ENCODE results near the gene UNC119. TPM values are rescaled to one million over a fixed set of nuclear protein-coding genes. Genes with fewer than 3 reads are reported as not detected.

Gene UNC119
- polyA plus RNA-seq, 1 donor (not counting 4 experiments of a cell fraction or from before 2014, with no cell fraction given) = 60.0 TPM

DNA sequence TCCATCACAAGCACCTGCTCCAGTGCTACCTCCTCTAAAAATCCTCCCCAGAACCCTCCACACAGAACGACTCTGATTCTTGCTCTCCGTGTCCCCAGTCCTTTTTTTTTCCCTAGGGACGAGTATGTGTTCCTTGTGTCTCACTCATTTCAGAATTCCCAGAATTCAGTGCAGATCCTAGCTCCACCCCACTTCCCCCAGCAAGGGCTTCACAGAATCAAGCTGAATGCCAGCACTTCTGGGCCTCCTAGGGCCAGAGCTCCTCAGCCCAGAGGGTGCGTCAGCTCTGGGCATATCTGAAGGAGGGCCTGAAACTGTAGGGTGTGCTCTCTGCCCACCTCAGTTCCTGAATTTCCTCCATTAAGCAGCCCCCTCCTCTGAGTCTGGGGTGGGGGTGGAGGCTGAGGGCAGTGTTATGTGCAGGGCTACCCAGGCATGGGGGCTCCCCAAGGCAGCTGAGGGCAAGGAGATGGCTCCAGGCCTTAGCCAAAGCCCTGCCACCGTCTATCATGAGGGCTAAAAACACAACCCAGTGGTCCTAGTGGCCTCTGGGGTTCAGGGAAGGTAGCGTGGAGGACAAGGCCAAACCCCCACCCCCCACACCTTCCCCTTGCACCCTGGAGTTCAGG lies 6.5 kb downstream of the UNC119 start:
- no peak for FAIRE-seq

DNA sequence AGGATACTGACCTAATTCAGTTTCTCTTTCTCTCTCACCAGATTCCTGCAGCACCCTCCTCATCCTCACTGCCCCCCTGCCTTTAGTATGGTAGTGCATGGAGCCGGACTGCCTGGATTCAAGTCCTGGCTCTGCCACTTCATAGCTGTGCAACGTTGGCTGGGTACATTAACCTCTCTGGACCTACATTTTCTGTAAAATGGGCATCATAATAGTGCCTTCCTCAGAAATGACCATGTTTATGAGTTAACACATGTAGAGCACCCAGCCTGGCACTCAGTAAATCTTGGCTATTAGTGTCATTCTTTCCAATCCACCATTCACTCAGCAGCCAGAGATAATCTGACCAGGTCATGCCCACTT lies 7.3 kb downstream of the UNC119 start:
- no peaks in the 10 kb centered on the region for H3K4me1 ChIP-seq (ENCODE audit: control insufficient read depth, extremely low read depth, insufficient read depth, low read length)
- no peaks in the 10 kb centered on the region for H3K9me1 ChIP-seq (ENCODE audit: control insufficient read depth, extremely low read depth, insufficient read depth, low read length)
- DNase-seq (ENCODE audit: low read depth, low spot score) (no peak), FAIRE-seq (no peak)
- dilution Hi-C loops (cut with MboI; ENCODE audit: extremely low pct_ligation_motif_present, low sequenced_read_pairs) = no loop called here
- no peak overlapping the region for H3K27ac ChIP-seq (ENCODE audit: control insufficient read depth, insufficient read depth, low read length)
- H3K9me3 ChIP-seq (ENCODE audit: control insufficient read depth, low read depth, low read length) = no peaks in the 10 kb centered on the region
- TF ChIP-seq, protein P1, sequence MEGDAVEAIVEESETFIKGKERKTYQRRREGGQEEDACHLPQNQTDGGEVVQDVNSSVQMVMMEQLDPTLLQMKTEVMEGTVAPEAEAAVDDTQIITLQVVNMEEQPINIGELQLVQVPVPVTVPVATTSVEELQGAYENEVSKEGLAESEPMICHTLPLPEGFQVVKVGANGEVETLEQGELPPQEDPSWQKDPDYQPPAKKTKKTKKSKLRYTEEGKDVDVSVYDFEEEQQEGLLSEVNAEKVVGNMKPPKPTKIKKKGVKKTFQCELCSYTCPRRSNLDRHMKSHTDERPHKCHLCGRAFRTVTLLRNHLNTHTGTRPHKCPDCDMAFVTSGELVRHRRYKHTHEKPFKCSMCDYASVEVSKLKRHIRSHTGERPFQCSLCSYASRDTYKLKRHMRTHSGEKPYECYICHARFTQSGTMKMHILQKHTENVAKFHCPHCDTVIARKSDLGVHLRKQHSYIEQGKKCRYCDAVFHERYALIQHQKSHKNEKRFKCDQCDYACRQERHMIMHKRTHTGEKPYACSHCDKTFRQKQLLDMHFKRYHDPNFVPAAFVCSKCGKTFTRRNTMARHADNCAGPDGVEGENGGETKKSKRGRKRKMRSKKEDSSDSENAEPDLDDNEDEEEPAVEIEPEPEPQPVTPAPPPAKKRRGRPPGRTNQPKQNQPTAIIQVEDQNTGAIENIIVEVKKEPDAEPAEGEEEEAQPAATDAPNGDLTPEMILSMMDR (optimal IDR thresholded peaks at IDR 0.05 in 1 of 3, IDR thresholded peaks at IDR 0.05 in 1 of 3, conservative IDR thresholded peaks at IDR 0.05 in 1 of 3; ENCODE audit: extremely low read depth in 1 of 3, insufficient read depth in 2 of 3, low read length in 3 of 3) = no peak
- no peak for TF ChIP-seq EZH2 (IDR thresholded peaks at IDR 0.05; ENCODE audit: low read length)
- H3K36me3 ChIP-seq (ENCODE audit: control insufficient read depth in 2 of 2, extremely low read depth in 1 of 2, insufficient read depth in 2 of 2, low read length in 2 of 2) = peaks cover 0 to 3% of the 10 kb centered on the region in 2 experiments
- no peak overlapping the region for H2AFZ ChIP-seq (ENCODE audit: control insufficient read depth, low read length)
- H4K20me1 ChIP-seq (ENCODE audit: control insufficient read depth, extremely low read depth, insufficient read depth, low read length) = no peaks in the 10 kb centered on the region
- H3K27me3 ChIP-seq (ENCODE audit: control insufficient read depth, extremely low read depth, insufficient read depth, low read length) = no peaks in the 10 kb centered on the region
- no peak overlapping the region for H3K4me3 ChIP-seq (ENCODE audit: control insufficient read depth in 2 of 3, extremely low read depth in 1 of 3, insufficient read depth in 2 of 3, low read depth in 1 of 3, low read length in 3 of 3)
- no peak overlapping the region for H3K4me2 ChIP-seq (ENCODE audit: control insufficient read depth, extremely low read depth, insufficient read depth, low read depth, low read length)
- no peaks in the 10 kb centered on the region for H3K79me2 ChIP-seq (ENCODE audit: control insufficient read depth, insufficient read depth, low read length)
- no peak overlapping the region for H3K9ac ChIP-seq (ENCODE audit: control insufficient read depth, extremely low read depth, insufficient read depth, low read length)

More for the DNA sequence above, 6.5 kb downstream of the UNC119 start:
- Histone ChIP-seq H3K27ac (ENCODE audit: control insufficient read depth, insufficient read depth, low read length) (no peak overlapping the region), H3K27me3 (ENCODE audit: control insufficient read depth, extremely low read depth, insufficient read depth, low read length) (no peaks in the 10 kb centered on the region), H2AFZ (ENCODE audit: control insufficient read depth, low read length) (no peak overlapping the region), H3K9me3 (ENCODE audit: control insufficient read depth, low read depth, low read length) (no peaks in the 10 kb centered on the region), H3K4me2 (ENCODE audit: control insufficient read depth, extremely low read depth, insufficient read depth, low read depth, low read length) (no peak overlapping the region), H3K4me3 (ENCODE audit: control insufficient read depth in 2 of 3, extremely low read depth in 1 of 3, insufficient read depth in 2 of 3, low read depth in 1 of 3, low read length in 3 of 3) (no peak overlapping the region), H3K36me3 (ENCODE audit: control insufficient read depth in 2 of 2, extremely low read depth in 1 of 2, insufficient read depth in 2 of 2, low read length in 2 of 2) (peaks cover 0 to 3% of the 10 kb centered on the region in 2 experiments), H3K79me2 (ENCODE audit: control insufficient read depth, insufficient read depth, low read length) (no peaks in the 10 kb centered on the region), H3K4me1 (ENCODE audit: control insufficient read depth, extremely low read depth, insufficient read depth, low read length) (no peaks in the 10 kb centered on the region), H3K9ac (ENCODE audit: control insufficient read depth, extremely low read depth, insufficient read depth, low read length) (no peak overlapping the region), H3K9me1 (ENCODE audit: control insufficient read depth, extremely low read depth, insufficient read depth, low read length) (no peaks in the 10 kb centered on the region), H4K20me1 (ENCODE audit: control insufficient read depth, extremely low read depth, insufficient read depth, low read length) (no peaks in the 10 kb centered on the region)
- no peak for TF ChIP-seq EZH2 (IDR thresholded peaks at IDR 0.05; ENCODE audit: low read length)
- TF ChIP-seq, protein P1 (optimal IDR thresholded peaks at IDR 0.05 in 1 of 3, IDR thresholded peaks at IDR 0.05 in 1 of 3, conservative IDR thresholded peaks at IDR 0.05 in 1 of 3; ENCODE audit: extremely low read depth in 1 of 3, insufficient read depth in 2 of 3, low read length in 3 of 3) = no peak
- DNase-seq (ENCODE audit: low read depth, low spot score) = no peak
- dilution Hi-C loops (cut with MboI; ENCODE audit: extremely low pct_ligation_motif_present, low sequenced_read_pairs) = no loop called here
